Measurements from ENCODE around the gene RFC1.

The RFC1 gene

DNA sequence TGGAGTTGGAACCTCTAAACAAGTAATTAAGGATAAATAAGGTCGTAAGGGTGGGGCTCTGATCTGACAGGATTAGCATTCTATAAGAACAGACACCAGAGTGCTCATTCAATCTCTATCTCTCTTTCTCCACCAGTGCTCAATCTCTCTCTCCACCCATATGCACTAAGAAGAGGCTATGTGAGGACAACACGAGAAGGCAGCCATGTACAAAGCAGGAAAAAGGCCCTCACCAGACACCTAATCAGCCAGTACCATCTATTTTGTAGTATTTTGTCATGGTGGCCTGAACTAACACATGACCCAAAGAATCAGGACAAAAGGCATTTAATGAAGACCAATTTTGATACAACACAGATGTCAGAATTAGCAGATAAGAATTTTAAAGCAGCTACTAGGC is 16.8 kb downstream of the RFC1 start:
- DNase-seq = no peak

DNA sequence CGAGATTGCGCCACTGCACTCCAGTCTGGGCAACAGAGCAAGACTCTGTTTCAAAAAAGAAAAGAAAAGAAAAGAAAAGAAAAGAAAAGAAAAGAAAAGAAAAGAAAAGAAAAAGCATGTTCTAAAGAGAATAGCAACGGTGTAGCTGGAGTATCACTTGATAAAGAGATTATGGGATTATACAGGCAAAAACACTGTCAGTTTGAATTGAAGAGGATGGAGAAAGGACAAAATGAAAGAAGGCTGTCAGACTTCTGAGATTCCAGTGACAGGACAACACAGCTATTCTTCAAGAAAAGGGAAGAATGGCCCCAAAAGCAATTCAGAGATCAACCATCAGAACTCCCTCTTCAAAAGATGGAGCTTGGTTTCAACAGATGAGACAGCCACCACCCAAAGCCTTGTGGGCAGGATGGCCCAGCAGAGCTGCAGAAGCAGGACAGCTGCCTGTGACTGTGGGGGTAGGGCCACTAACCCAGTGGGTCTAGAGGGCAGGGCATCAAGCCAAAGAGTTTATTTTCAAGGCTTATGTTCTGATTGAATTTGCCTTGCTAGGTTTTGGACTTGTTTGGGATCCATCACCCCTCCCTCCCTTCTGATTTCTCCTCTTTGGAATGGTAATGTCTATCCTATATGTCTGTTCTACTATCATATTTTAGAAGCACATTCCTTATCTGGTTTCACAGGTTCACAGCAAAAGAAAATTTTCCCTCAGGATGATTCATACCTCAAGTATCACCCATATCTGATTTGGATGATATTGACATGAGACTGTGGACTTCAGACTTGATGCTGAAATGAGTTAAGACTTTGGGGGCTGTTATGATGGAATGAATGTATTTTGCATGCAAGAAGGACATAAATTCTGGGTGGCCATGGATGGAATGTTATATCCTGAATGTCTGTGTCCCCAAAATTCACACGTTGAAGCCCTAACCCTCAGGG is 17.5 kb downstream of the RFC1 start:
- DNase-seq = no peak

GRCh38 chr4:39346856-39347519 is 19.2 kb downstream of the RFC1 start:
- no peak for DNase-seq

- no peak for DNase-seq
Measured at GRCh38 chr4:39342731-39343130, 23.4 kb downstream of the RFC1 start.

GRCh38 chr4:39341075-39341725 is 25.0 kb downstream of the RFC1 start:
- DNase-seq = no peak

GRCh38 chr4:39339968-39340367 is 26.2 kb downstream of the RFC1 start:
- DNase-seq = no peak

- DNase-seq = no peak
Measured at GRCh38 chr4:39337841-39338240, 28.3 kb downstream of the RFC1 start.

- DNase-seq = no peak
Measured at GRCh38 chr4:39335566-39335965, 30.6 kb downstream of the RFC1 start.

- DNase-seq = no peak
Measured at GRCh38 chr4:39331191-39331590, 35.0 kb downstream of the RFC1 start.

- DNase-seq = no peak
Measured at GRCh38 chr4:39330353-39330752, 35.8 kb downstream of the RFC1 start.

DNA sequence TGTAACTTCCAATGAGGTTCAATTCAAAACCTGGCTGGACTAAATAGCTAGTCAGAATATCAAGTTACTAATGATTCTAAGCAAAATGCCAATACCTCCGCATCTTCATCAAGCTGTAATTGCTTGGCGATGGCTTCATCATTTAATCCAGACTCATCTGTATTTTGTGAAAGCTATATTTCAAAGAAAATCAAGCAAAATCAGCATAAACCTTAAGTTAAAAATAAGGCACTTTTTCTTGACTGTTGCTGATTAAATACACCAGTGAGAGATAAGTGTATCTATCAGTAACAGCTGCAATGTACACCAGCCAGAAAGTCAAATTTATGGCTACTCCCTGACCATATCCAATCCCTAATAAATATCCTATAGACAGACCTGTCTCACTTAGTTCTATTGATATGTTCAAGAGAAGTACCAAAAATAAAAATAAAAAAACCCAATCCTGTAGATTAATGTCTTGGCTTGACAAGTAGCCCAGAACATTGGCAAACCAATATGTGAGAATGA is 39.6 kb downstream of the RFC1 start:
- DNase-seq = no peak

- DNase-seq = no peak
Measured at GRCh38 chr4:39324897-39325613, 41.1 kb downstream of the RFC1 start.

GRCh38 chr4:39324446-39324845 is 41.7 kb downstream of the RFC1 start:
- DNase-seq = no peak

DNA sequence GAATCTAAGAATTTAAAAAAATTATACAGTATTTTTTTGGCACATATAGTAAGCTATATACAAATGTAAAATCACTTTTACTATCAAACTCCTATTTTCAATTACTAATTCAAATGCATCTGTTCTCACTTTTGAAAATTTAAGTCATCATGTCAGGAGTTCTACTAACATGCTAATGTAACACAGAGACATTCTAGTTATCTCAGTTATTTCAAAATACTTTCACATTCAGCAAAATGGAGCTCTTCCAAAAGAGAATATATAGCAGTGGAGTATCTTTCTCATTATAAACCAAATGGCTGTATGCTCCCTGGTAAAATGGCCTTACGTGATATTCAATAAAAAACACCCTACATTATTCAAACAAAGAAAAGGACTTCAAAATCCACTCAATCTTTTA is 42.3 kb downstream of the RFC1 start:
- DNase-seq = no peak

DNA sequence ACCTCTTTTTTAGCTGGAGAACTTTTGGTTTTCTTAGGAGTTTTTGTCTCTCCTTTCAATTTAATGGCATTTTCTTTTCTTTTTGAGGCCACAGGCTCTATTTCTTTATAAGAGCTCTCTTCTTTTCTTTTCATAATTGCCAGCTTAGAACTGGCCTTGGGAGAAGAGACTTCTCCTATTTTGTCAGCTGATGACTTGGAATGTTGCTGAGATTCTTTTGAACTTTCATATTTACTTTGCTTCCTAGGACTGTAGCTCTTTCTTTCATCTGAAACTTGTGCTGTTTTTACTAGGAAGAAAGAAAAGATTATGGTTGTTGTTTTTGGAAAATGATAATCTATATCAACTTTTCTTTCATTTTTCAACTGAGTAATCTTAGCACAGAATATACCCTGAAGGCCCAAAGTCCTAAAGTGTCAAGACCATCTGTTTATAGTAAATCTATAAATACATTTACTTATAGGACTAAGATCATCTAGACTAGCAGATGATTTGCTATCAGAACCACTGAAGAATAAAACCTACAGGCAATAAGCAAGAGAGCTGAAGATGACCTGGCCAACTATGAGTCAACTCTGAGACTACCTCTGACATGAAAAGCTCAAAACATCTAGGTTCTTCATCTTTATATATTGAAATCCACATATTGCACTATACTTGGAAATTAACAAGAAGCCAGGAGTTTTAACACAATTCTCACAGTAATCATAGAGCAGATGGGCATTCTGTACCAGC is 45.6 kb downstream of the RFC1 start:
- no peak for DNase-seq

DNA sequence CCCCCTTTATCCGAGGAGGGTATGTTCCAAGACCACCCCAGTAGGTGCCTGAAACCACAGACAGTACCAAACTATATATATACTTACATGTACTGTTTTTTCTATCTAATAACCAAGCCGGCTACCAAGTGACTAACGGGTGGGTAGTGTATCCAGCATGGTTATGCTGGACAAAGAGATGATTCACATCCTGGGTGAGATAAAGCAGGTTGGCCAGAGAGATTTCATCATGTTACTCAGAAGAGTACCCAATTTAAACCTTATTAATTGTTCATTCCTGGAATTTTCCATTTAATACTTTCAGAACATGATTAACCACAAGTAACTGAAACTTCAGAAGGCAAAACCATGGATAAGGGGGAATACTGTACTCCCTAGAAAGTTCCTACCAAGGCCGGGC is 46.5 kb downstream of the RFC1 start:
- no peak for DNase-seq

- DNase-seq = peak in 1 of 2 experiments; percentile 9
Measured at GRCh38 chr4:39312816-39313215, 53.3 kb downstream of the RFC1 start.

DNA sequence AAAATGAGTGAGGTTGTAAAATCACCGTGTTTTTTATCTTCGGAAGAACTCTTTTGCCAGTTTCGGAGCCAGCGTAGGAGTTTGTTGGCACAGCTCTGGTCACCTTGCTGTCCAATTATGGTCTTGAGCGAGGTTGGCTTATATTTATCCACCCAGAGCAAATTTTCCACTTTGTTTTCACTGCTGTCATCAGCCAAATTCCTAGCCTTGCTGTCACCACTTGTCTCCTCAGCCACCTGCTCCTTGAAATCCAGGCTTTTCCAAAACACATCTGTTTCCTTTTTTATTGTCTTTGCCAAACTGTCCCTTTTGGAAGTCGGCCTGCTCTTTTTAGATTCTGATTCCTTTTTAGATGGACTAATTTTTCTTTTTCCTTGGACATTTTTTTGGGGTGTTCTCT is 57.6 kb downstream of the RFC1 start:
- DNase-seq = peak in 1 of 2 experiments; percentile 4

- DNase-seq = no peak
Measured at GRCh38 chr4:39305912-39306677, 60.1 kb downstream of the RFC1 start.

- no peak for DNase-seq
Measured at GRCh38 chr4:39304651-39305050, 61.5 kb downstream of the RFC1 start.

DNA sequence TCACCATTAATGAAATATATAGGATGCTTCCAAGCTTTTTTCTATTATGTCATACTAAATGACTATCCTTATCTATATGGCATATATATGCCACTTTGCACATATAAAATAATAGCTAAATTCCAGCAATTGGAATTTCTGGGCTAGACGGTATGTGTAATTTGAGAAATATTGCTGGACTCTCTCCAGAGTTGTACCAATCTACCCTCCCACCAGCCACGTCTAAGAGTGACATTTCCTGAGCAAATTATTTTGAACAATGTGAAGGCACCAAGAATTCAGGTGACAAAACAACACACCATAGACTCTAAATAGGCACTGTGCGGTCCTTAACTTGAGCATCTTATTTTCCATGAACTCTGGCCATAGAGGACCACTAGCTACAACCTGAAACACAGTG is 62.3 kb downstream of the RFC1 start:
- DNase-seq = no peak
